ENCODE results near the gene TAS1R1.

TAS1R1 gene

GRCh38 chr1:6574818-6575217 is 19.7 kb downstream of the TAS1R1 start:
- no peak for DNase-seq

DNA sequence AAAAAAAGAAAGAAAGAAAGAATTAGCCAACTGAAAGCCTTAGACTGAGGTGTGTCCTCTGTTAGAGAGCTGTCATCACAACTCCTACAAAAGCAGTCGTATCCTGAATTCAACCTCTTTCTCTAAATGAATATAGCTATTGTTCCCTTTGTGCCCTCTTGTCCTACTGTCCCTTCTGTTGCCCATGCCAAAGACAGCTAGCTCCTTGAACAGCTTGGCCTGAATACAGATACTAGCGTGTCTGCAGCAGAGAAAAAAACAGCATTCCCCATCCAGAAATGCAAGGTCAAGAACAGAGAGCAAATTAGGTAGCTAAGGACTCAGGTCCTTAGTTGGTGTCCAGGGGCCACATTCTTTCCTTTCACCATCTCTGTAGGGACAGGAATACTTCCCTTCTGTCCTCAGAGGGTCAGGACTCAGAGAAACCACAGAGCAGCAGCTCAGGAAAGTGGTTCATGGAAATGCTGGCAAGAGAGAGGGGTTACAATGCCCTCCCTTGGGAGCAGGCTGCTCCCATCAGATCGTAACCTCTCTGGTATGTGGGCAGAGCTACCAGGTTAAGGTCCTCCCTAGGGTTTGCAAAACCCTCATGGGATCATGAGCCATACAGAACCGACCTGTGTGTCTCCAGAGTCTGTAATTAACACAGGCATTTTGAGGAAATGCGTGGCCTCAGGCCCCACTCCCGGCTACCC is 22.9 kb downstream of the TAS1R1 start:
- no peak for DNase-seq

GRCh38 chr1:6578624-6579373 is 23.7 kb downstream of the TAS1R1 start:
- no peak for DNase-seq

GRCh38 chr1:6579374-6580118 is 24.4 kb downstream of the TAS1R1 start, which contains the start of gene ZBTB48:
TSS of gene ZBTB48 (plus strand) at chr1:6579994. CDS start at chr1:6580610, 616 bp downstream.
- DNase-seq: peak; percentile 93

DNA sequence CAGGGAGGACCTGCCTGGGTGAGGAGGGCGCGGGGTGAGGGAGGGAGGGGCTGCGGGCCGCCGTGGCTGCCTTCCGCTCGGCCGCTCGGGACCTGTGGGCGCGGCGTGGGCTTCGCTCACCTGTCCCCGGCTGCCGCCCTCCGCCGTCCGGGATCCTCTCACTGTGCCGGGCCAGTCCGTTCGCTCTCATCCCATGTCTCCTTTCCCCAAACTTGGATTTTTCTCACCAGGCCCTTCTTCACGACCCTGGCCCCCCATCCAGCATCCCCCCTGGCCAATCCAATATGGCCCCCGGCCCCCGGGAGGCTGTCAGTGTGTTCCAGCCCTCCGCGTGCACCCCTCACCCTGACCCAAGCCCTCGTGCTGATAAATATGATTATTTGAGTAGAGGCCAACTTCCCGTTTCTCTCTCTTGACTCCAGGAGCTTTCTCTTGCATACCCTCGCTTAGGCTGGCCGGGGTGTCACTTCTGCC is 25.0 kb downstream of the TAS1R1 start:
- no peak for DNase-seq

GRCh38 chr1:6580593-6581409 is 25.7 kb downstream of the TAS1R1 start:
- DNase-seq: no peak

DNA sequence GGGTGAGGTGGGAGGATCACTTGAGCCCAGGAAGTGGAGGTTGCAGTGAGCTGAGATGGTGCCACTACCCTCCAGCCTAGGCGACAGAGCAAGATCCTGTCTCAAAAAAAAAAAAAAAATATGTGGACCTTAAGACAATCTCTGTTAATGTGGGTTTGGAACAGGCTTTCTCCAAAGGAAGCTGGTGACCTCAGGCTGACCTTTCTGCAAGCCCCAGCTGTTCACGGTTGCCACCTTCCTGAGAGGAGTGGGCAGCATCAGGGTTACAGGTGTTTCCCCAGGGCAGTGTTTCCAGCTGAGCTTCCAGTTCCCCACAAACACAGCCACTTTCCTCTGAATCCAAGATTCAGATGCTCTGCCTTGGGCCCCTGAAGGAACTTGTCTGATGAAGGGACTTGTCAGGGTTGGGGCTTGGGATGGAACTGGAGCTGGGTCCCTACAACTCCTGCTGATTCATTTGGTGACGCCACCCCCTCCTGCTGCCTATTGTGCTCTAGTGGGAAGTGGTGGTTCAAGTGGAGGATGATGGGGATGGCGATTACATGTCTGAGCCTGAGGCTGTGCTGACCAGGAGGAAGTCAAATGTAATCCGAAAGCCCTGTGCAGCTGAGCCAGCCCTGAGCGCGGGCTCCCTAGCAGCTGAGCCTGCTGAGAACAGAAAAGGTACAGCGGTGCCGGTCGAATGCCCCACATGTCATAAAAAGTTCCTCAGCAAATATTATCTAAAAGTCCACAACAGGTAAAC is 26.6 kb downstream of the TAS1R1 start:
- DNase-seq: no peak

GRCh38 chr1:6582370-6582769 is 27.3 kb downstream of the TAS1R1 start:
- DNase-seq: no peak

GRCh38 chr1:6584126-6585080 is 29.3 kb downstream of the TAS1R1 start:
- no peak for DNase-seq

- DNase-seq: no peak
Measured at GRCh38 chr1:6585081-6585722, 30.1 kb downstream of the TAS1R1 start.

DNA sequence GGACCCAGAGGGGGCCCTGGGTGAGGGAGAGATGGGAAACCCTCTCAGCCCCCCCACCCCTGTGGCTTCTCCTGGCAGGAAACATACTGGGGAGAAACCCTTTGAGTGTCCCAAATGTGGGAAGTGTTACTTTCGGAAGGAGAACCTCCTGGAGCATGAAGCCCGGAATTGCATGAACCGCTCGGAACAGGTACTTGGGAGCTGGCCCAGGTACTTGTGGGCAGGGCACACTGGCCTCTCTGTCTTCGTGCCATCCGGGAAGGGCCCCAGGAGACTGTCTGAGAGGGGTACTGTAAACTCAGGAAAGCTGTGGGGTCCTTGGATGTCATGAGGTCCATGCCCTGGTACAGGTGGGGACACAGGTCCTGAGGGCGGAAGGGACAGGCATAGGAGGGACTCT is 30.7 kb downstream of the TAS1R1 start:
- DNase-seq: no peak

DNA sequence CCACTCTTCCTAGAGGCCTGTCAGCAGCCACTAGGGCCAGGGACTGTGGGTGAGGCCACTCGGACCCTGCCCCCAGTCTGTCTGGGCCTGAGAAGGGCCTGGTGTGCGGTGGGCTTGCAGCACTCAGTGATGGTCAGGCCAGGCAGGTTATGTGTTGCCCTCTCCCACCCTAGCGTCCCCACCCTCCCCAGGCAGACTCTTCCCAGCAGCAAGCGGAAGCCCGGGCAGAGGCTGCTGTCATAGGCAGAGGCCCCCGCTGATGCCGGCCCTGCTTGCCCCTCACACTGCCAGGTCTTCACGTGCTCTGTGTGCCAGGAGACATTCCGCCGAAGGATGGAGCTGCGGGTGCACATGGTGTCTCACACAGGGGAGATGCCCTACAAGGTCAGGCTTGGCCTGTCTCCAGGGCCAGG is 31.3 kb downstream of the TAS1R1 start:
- no peak for DNase-seq

DNA sequence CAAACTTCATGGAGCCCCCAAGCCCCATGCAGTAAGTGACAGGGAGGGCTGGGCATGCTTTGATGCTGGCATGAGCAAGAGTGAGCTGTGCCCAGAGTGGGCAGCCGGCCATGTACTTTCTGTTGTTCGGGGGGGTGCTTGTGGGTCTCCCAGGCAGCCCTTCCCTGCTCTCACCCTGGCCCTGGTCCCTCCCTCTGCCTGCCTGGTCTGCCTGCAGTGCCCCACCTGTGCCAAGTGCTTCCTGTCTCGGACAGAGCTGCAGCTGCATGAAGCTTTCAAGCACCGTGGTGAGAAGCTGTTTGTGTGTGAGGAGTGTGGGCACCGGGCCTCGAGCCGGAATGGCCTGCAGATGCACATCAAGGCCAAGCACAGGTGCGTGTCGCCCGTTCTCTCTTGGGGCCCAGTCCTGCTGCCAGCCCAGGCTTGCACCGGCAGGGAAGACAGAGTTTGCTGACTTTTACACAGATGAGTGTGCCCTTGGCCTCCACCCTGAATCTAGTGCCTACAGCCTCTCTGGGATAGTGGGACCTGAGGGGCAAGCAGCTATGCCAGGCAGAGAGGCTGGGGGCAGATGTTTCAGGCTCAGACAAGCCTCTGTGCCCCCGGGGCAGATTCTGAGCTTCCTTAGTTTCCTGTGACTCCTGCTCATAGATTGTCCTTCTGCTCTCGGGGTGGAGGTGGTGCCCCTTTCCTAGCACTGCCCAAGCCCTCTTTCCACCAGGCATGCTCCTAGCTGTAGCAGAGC is 32.3 kb downstream of the TAS1R1 start:
- DNase-seq: no peak

DNA sequence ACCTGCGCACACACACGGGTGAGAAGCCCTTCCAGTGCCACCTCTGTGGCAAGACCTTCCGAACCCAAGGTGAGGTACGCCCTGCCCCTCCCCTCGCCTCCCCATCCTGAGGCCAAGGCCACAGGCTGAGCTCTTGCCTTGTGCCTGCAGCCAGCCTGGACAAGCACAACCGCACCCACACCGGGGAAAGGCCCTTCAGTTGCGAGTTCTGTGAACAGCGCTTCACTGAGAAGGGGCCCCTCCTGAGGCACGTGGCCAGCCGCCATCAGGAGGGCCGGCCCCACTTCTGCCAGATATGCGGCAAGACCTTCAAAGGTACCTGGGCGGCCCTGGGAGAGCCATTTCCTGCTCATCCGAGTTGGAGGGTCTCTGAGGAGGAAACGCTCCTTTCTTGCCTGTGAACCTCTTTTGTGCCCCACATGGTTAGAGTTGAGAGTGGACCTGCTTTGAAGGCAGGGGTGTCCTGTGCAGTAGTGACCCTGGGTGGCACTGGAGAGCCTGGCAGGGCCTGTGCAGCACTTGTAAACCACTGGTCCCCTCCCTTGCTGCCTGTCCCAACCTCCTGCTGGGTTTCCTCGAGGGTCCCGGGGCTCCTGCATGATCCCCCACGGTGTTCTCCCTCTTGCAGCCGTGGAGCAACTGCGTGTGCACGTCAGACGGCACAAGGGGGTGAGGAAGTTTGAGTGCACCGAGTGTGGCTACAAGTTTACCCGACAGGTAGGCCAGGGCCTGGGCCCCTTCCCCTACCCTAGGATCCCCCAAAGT is 33.2 kb downstream of the TAS1R1 start:
- DNase-seq: no peak

DNA sequence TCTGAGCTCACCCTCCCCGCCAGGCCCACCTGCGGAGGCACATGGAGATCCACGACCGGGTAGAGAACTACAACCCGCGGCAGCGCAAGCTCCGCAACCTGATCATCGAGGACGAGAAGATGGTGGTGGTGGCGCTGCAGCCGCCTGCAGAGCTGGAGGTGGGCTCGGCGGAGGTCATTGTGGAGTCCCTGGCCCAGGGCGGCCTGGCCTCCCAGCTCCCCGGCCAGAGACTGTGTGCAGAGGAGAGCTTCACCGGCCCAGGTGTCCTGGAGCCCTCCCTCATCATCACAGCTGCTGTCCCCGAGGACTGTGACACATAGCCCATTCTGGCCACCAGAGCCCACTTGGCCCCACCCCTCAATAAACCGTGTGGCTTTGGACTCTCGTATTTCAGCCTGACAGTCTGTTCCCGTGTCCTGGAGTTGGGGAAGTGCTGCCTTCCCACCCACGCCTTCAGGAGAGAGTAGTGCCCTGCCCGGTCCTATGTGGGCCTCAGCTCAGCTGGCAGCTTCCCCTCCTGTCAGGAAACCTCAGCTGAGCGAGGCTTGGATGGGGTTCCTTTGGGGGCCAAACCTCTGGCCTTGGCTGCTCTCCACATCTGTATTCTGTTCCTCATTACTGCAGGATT is 33.9 kb downstream of the TAS1R1 start:
- no peak for DNase-seq

- no peak for DNase-seq
Measured at GRCh38 chr1:6590046-6590445, 34.9 kb downstream of the TAS1R1 start.

GRCh38 chr1:6591222-6591621 is 36.1 kb downstream of the TAS1R1 start:
- no peak for DNase-seq

DNA sequence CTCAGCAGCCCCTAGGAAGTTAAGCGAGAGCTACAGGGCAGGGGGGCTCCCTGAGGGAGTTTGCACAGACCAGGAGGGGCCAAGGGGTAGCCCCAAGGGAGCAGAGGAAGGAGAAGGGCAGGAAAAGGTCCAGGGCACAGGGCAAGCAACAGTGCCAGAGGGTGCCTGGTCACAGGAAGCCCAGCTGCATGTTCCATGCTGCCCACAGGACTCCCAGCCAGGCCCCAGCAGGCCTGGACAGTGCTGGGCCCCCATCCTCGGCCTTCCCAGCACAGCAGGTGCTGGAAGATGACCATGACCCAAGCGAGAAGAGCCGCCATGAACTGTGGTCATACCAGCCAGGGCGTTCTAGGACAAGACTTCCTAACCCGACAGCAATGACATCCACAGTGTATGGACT is 36.5 kb downstream of the TAS1R1 start:
- DNase-seq: no peak

Measured in DMS 273 treated with DMSO at 0.1 percent for 48 hours (cell line).